Esophagus squamous epithelium (tissue), 4 donors: ENCODE data around the gene ZMYND10.

Experiments used
- POLR2A ChIP-seq, 4 donors: fragments of 450-650 bp; IDR thresholded peaks; one replicate each; pipeline ENCODE4 v1.6.1; 2017; ENCODE audit warnings: antibody characterized with exemption in 4 of 4, mild to moderate bottlenecking in 4 of 4, moderate library complexity in 3 of 4
- TF ChIP-seq, protein P1 (sequence below), 6 experiments: fragments of 450-650 bp in 4 of 6; fragments of 200-600 bp in 2 of 6; sonication (generic) in 2 of 6; IDR thresholded peaks; one replicate each; pipeline ENCODE4 v1.5.1; 2016 to 2019; ENCODE audit warnings: antibody characterized with exemption in 6 of 6, mild to moderate bottlenecking in 4 of 6, moderate library complexity in 4 of 6

DNA sequence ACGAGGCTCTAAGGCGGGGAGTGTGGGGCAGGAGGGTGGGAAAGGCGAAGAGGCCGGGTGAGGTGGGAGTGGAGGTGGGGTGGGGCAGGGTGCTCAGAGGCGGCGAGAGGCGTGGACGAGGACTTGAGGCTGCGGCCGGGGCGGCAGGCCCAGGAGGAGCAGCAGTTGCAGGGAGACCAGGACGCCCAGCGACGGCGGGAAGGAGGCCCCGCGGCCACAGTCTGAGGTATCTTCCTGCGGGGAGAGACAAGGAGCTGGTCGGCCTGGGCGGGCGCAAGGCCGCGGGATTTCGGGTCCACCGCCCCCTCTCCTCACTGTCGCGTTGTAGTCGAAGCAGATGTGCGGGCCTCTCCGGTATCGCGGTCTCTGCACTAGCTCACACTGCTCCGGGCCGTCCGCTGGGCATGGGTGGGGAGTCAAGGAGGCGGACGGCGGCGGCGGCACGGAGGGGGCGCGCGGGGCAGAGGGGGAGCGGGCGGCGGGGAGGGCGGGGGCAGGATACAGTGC is 19.1 kb upstream of the ZMYND10 start:
- TF ChIP-seq POLR2A (IDR thresholded peaks at IDR 0.05): no peak
- TF ChIP-seq, protein P1, sequence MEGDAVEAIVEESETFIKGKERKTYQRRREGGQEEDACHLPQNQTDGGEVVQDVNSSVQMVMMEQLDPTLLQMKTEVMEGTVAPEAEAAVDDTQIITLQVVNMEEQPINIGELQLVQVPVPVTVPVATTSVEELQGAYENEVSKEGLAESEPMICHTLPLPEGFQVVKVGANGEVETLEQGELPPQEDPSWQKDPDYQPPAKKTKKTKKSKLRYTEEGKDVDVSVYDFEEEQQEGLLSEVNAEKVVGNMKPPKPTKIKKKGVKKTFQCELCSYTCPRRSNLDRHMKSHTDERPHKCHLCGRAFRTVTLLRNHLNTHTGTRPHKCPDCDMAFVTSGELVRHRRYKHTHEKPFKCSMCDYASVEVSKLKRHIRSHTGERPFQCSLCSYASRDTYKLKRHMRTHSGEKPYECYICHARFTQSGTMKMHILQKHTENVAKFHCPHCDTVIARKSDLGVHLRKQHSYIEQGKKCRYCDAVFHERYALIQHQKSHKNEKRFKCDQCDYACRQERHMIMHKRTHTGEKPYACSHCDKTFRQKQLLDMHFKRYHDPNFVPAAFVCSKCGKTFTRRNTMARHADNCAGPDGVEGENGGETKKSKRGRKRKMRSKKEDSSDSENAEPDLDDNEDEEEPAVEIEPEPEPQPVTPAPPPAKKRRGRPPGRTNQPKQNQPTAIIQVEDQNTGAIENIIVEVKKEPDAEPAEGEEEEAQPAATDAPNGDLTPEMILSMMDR (IDR thresholded peaks at IDR 0.05): no peak
